IPS DF 19.7 (cell line): Measurements from ENCODE around the gene TNFRSF14.
"Not testable (repeated sequence)": the region's sequence is repeated elsewhere in the genome, so short reads cannot be mapped to it uniquely, and the experiment has no call there.

Source experiments
- DNase-seq: peaks from one replicate; pipeline ENCODE4 v3.0.0-alpha.2; 2013; ENCODE audit warnings: low read depth, low spot score

The TNFRSF14 gene

DNA sequence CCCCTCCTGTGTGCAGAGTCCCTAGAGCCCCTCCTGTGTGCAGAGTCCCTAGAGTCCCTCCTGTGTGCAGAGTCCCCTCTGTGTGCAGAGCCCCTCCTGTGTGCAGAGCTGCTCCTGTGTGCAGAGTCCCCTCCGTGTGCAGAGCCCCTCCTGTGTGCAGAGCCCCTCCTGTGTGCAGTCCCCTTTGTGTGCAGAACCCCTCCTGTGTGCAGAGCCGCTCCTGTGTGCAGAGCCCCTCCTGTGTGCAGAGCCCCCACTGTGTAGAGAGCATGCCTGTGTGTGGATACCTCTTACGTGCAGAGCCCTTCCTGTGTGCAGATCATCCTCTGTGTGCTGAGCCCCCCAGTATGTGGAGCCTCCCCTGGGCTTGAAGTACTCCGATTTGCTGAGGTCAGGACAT, 17.8 kb upstream of the TNFRSF14 start:
- DNase-seq: no peak

DNA sequence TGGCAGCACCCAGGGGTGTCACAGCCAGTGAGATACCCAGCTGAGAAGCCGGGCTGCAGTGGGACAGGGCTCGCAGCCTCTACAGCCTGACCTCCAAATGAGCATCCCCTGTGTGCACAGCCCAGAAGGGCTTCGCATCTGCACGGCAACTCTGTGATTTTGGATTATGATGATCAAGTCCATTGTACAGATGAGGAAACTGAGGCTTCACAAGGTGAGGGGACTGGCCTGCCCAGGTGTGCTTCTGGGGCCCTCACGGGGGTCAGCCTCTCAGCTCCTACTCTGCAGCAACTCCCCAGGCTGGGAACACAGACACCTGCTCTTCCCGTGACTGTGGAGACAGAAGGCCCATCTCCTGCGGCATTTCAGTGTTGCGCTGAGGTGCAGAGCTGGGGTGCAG, 17.3 kb upstream of the TNFRSF14 start:
- no peak for DNase-seq

DNA sequence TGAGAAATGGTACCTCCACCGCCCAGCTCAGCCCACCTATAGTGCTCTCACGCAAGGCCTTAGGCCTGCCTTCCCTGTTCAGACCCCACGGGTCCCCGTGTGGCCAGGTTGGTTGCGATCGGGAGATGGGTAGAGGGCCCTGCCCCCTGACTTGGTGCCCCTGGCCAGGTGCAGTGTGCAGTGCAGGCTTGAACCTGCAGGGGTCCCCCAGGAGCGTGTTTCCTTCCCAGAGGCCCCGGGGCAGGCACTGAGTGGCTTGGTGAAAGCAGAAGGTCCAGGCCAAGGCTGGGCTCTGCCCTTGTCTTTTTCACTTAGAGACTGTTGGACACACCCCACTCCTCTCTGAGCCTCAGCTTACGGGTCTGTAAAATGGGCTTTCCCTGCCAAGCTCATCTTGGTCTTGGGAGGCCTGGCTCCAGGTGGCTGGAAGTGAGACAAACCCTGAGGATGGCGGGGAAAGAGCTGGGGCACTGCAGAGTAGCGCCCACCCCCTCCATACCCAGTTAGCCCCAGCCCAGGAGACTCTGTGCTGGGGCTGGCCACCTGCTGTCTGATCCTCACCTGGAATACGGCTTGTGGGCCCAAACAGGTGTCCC, 16.8 kb upstream of the TNFRSF14 start:
- DNase-seq: no peak

DNA sequence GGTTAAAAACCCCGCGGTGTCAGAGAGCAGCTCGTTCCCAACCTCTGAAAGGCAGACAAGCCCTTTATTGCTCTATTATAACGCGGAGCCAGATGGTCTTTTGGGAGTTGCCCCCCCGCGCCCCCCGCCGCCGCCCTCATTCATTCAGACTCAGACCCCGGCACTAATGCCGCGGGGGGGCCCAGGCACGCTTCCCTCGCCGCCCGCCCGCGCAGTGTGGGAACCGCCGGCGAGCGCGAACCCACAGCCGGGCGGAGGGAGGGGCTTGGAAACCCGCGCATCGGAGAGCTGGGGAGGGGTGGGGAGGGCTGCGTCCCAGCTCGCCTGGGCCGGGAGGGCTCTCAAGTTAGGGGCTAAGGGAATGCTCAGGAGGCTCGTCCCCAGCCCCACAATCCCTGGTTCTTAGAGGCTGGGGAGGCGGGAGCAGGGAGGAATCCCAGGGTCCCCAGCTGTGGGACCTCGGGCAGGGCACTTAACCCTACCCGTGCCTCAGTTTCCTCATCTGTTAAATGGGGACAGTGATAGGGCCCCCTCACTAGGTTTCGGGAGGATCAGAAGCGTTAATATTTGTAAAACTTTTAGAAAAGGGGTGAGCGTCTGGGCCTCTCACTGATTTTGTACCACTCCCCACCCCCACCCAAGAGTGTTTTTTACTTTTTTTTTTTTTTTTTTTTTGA, 15.2 kb upstream of the TNFRSF14 start:
- no peak for DNase-seq

DNA sequence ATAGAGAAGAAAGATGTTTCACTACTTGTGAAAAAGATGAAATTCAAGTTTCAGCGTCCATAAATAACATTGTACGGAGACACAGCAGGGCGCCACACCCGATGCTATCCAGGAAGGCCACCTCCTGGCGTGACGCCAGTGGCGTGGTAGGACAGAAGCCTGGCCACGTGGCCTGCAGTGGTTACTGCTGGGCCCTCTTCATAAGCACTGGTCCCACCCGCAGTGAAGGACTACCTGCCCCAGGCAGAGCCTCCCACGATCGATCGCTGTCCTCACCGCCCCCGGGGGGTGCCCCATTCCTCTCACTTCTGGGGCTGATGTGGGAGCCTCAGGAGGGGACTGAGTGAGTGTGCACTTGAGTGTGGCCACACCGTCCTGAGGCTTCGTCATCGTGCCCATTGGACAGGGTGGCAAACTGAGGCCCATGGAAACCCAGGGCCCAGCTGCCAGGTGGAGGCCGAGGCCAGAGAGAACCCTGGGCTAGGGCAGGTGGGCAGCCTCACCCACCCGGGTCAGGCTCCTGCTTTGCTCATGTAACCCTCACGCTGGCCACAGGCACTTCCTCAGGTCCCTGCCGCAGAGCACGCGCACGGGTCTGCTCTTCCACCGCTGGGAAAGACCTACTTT, 14.4 kb upstream of the TNFRSF14 start:
- DNase-seq: no peak

DNA sequence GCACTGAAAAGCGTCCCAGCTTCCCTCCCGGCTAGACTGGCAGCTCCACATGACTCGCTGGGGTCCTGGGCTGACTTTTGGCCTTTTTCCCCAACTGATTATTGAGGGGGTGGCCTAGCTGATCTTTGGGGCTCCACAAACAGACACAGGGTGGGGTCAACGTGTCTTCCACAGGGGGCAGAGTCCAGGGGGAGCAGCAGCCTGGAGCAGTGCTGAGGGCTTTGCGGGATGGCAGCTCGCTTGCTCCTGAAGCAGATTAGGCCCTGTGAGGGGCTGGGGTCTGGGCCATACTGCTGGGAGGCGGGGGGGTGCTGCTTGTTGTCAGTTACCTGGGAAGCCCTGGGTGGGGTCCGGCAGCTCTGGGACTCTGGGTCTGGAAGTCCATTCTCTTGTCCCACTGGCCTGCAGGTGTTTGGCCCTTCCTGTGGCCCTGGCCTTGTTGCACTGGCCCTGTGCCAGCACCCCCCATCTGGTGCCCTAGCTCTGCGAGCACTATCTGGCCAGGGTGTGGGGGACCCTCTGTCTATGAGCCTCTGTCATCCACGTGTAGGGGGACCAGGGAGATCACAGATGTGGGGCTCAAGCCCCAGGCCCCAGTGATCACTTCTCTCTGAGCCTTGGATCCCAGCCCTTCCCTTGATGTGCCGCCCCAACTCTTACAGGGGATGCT, 13.8 kb upstream of the TNFRSF14 start:
- no peak for DNase-seq

DNA sequence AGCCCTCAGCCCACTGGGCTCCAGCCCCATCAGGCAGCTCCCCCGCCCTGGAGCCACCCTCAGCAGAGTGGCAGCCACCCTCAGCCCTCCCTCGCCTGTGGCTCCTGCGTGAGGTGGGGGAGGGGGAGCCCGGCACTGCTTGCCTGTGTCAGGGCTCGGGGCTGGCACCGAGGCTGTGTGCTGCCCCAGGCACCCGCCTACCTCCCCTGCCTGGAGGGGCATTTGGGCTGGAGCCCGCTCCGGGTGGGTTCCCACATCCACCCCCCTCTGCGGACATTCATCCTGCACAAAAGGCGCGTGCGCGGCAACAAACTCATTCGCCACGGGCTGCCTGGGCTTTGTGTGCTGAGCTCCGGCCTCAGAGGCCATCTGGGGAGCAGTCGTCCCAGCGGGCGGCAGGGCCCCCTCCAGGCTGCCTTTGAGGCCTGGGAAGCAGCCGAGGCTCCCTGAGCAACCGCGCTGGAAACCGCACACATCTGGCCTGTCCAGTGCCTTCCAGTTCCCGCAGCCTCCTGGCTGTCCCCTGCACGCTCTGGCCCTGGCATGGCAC, 12.6 kb upstream of the TNFRSF14 start:
- no peak for DNase-seq

DNA sequence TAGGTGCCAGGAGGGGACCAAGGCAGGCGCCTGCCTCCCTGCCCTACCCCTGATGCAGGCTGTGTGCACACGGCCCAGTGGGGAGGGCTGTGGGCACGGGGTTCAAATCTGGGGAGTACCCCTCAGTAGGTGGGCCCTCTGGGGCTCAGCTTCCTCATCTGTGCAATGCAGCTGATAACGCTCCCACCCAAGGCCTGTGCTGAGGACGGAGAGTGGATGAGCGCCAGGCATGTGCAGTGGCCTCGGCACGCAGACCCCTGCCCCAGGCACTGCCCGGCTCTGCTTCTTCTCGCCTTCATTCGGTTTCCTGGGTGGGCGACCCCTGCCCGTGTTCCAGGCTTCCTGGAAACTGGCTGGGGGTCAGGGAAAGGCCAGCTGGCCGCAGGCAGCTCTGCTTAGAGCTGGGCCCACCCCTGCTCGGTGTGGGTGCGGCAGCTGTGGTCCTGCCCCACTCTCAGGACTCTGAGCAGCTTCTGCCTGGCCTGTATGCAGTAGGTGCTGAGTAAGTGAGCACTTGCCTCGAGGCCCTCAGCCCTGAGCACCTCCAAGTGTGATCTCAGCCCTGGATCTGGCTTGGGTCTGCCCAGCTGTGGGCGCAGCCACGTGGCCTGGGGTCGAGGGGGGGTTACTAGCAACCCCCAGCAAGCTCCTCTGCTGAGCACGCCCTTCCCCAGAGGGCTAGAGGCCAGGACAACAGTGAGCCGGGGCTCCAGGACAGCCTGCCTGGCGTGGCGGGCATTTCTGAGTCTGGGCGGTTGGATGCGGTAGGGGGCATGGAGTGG, 11.9 kb upstream of the TNFRSF14 start:
- no peak for DNase-seq

DNA sequence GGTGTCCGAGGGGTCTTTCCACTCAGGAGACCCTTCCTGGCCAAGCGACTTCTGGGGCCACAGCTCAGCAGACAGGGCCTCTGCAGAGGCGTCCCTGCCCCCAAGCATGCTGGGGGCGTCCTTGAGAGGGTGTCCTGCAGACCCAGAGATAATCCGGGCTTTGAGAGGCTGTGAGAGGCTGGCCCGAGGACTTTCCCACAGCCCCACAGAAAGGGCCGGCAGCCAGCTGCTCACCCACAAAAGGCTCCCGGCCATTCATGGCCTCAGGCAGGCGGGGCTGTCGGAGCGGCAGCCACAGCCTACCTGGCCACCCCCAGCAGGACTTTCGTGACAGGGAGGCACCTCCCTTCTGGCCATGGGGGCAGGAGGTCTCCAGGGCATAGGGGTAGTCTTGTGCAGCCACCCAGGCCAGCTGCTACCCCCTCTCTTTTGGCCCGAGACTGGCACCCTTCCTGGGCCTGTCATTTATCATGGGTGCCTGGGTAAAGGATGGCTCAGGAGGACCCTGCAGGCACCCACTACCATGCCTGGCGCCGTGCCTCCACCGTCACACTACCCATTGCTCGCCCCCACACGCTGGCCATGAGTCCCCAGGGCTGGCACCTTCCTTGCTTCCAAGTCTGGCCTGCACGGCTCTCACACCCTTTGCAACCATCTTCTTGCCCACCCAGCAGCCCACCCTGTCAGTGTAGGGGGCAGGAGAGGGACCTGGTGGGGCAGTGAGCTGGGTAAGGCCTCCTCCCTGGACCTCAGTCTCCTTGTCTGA, 11.1 kb upstream of the TNFRSF14 start:
- no peak for DNase-seq

DNA sequence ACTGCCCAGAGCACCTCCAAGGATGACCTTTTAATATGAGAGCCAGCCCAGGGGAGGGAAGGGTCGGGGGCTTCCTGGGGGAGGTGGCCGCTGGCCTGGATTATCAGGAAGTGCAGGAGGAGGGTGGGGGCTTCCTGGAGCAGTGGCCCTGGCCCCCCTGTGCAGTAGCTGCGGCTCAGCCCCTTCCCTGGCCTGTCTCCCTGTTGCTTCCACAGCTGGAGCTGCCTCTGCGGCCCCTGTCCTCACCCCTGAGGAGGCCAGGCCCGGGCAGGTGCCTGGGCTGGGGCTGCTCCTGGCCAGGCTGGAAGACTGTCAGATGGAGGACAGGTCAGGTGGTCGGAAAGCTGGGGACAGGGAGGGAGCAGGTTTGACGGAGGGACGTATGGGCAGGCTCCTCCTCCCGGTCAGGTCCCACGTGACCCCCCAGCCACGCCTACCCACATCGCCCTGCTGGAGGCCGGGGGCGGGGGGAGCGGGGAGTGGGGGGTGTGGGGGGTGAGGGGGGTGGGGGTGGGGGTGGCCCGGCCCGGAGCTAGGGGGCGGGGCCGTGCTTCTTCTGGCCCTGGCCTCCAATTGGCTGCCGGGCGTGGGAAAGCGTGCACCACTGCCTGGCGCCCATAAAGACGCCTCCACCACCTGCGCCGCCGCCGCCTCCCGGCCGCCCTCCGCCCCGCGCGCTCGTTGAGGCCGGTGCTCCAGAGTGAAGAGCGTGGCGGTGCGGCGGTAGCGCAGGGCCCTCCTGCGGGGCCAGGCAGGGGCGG, 10.2 kb upstream of the TNFRSF14 start:
- DNase-seq: no peak

DNA sequence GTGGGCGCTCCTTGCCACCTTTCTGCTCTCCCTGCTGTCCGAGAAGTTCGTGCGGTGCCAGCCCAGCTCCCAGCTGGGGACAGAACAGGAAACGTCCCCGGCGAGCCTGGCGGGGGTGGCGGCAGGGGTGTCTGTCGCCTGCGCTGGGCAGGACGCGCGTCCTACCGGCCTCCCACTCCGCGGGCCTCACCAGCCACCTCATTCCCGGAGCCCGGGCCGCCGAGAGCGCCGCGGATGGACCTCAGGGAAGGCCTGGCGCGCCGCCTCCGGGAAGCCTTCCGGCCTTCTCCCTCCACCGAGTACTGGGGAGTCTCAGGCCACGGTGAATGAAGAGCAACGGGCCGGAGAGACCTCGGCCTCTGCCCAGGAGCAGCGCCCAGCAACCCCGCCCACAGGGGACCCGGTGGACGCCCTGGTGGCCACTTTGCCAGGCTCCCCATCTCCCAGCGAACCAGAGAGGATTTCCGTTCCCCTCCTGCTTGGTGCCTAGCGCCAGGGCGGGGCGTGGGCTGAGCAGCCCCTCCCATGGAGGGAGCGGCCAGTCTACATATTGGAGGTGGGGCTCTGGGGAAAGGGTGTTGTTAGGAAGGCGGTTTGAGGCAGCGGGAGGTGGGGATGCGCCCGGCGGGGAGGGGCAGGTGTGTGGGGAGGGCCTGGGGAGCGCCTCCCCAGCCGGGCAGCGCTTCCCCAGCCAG, 9.5 kb upstream of the TNFRSF14 start:
- DNase-seq: no peak

DNA sequence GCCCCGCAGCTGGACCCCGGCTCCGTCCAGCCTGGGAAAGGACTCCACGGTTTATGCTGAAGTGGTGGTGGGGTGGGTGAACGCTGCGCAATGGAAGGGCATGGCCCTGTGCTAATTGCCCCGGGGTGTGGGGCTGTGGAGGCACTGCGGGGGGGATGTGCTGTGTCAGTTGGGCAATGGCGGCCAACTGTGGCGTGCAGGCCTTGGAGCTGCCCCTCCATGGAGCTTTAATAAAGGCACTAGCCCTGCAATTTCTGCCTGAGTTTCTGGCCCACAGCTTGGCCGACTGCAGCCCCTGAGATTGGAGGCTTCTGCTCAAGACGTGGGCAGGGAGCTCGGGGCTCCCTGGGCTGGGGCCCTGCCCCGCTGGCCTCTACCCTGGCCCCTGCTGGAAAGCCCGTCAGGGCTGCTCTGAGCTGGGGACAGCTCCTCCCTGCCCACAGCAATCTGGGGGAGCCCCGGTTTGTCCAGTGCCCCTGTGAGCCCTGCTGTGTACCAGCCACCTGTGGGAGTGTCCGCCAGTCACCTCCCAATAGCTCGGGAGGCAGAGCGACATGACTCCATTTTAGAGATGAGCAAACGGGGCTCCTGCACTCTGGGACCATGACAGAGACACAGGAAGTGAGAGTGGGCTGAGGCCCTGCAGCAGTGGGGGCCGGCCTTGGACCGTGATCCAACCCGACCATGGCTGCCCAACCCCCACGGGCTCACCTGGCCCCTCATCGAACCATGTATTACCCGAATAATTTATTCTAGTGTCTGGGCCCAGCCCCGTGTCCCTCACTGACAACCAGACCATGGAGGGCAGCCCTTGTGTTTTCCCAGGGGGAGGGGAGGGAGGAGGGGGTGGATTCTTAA, 8.7 kb upstream of the TNFRSF14 start:
- DNase-seq: no peak

DNA sequence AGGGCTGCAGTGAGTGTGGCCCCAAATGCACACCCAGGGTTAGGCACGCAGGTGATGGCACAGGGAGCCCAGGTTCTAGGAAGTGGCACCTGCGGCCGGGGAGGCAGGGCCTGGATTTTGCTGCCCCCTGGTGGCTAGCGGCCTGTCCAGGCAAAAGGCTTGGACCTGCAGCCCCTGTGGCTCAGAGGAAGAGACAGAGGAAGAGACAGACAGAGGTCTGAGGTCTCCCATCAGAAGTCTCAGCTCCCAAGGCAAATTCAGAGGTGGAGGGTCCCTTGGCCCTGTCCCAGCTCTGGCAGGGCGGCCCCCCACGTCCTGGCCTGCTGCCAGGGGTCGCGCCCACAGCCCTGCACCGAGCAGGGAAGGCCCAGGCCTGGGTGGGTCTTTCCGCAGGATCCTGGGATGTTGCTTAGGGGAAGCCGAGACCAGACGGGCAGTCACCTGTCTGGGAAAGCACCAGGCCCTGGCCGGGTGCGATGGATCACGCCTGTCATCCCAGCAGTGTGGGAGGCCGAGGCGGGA, 8.0 kb upstream of the TNFRSF14 start:
- no peak for DNase-seq

DNA sequence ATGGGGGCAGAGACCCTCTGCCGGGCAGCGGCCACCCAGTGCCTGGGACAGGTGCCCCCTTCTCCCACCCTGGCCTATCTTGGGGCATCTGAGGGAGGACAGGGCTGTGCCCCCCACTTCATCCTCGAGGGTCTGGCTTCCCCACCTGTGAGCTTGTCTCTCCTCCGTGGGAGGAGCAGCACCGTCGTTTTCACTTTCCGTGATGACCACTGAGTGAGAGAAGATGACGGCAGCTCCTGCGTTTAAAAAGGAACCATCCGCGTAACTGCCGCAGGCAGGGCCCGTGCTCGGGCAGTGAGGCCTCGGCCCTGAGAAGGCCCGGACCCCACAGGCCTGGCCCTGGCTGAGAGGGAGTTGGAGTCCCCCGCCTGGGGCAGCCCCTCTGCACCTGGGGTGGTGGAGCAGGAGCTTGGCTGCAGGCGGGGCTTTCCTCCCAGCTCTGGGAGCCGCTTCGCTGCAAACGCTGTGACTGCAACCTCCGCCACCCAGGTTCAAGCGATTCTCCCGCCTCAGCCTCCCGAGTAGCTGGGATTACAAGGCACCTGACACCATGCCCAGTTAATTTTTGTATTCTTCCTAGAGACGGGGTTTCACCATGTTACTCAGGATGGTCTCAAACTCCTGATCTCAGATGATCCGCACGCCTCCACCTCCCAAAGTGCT, 6.7 kb upstream of the TNFRSF14 start:
- DNase-seq: not testable (repeated sequence)

DNA sequence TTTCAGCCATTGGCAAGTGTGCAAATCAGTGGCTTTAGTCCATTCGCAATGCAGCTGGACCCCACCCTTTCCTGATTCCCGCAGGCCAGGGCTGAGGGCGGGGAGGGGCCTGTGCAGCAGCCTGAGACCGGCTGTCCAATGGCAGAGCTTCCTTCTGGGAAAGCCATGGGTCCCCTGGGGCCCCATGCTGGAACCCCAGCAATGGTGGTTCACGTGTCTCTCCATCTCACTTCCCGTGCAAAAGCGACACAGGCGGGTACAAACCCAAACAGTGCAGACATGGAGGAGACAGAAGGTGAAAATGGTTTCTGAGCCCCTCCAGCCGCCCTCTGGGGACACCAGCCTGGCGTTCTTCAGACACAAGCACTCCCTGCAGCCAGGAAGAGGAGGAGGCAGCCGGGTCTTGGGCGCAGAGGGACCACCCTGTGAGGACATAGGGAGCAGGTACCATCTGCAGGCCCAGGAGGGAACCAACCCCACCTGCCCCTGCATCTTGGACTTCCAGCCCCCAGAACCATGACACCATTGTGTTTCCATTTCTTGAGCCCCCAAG, 5.8 kb upstream of the TNFRSF14 start:
- DNase-seq: not testable (repeated sequence)

DNA sequence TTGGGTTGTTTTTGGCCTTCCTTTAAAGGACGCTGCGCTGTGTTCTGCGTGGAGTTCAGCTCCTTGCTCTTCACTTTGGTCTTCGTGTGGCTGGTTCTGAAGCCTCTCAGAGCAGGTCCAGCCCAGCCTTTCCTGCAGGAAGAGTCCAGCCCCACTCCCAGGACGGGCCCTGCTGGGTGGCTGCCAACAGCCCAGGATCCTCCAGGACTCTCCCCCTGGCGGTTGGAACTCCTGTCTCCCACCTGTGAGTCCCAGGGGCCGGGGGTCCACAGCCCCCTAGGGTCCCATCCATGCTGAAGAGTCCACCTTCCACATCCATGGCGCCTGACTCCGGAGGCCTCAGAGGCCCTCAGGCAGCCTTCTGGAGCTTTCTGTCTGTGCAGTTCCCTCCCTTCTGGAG, 4.6 kb upstream of the TNFRSF14 start:
- not testable (repeated sequence) for DNase-seq

DNA sequence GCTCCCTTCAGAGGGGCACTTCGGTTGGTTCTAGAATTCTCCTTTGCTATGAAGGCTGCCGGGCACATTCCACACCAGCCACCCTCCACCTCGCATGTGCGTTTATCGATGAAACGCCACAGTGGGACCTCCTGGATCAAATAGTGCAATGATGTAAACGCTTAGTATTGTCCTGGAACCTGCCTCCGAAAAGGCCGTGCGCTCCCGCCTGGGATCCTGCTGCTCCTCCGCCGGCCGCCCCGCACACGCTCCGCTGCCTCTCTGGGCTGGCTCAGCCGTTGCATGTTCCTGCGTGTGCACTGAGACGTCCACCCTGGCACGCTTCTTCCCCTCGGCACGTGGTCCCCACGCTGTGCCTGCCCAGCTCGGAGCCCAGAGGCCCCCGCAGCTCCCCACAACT, 4.0 kb upstream of the TNFRSF14 start:
- no peak for DNase-seq
